HG03521 (cell line): ENCODE data around the gene FAM219A.
A peak's percentile ranks its signal among the peaks of the same experiment; 100 is the strongest.

Experiments
- ATAC-seq: cut with Tn5 transposase; IDR thresholded peaks from one replicate; pipeline ENCODE4 v1.9.1; 2021; ENCODE audit warnings: mild to moderate bottlenecking, moderate library complexity; ENCODE audit not compliant: unreplicated experiment

FAM219A gene, protein sequence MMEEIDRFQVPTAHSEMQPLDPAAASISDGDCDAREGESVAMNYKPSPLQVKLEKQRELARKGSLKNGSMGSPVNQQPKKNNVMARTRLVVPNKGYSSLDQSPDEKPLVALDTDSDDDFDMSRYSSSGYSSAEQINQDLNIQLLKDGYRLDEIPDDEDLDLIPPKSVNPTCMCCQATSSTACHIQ

DNA sequence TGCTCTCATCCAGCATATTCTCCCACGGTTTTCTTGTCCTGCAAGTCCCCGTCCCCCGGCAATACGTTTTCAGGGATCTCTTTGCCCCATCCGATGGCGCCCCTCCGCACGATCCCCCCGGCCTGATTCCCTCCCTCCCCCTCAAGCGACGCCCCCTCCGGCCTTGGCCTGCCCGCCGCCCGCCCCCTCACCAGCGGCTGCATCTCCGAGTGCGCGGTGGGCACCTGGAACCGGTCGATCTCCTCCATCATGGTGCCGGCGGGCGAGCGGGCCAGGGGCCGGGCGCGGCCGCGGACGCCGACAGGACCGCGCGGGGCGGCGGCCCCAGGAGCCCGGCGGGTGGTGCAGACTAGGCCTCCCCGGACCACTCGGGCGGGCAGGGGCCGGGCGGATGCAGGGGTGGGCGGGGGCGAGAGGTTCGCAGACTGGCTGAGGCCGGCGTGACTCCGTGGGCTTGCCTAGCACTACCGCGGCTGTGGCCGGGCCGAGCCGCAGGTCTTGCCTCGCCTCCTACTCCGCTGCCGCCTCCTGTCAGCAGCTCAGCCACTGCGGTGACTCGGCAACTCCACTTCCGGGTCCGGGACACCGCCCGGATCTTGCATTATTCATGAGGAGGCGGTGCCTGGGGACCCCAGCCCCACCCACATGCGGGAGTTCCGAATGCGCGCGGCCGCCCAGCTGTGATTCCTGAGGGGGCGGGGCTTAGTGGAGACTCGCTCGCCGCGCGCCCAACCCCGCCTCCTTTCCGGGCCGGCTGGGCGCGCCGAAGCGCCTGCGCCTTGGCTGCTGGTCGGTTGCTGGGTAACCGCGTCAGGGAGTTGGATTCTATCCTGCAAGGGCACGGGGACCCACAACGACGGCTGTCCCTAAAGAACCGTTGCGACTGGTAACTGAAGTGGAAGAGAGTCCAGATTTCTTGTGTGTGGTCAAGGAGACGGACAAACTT, at the start of gene FAM219A, which contains the start of gene DNAI1:
FAM219A (minus strand) TSS at position 558 of the 946 bp plus-strand sequence; CDS start at position 251, 307 bp downstream.
DNAI1 (plus strand) TSS at position 793 of the 946 bp plus-strand sequence. CDS start 201 bp downstream, outside the sequence.
- ATAC-seq: peak; percentile 97

DNA sequence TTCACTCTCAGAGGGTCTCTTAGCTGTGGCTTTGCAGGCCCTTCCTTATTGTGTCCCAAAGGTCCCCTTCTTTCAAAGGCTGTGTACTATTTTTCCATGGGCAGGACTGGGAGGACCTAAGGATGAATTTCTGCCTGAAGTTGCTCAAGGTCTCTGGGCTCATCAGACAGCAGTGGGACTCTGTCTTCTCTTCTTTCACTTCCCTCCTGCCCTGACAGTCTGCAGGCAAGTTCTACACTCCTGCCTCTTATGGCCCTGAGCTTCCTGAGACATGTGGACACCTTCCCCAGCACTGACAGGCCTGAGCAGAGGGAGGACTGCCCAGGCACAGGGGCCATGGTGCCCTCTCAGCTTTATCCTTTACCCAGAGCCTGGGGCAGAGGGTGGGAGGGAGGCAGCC, 49.6 kb upstream of the FAM219A start:
- no peak for ATAC-seq

DNA sequence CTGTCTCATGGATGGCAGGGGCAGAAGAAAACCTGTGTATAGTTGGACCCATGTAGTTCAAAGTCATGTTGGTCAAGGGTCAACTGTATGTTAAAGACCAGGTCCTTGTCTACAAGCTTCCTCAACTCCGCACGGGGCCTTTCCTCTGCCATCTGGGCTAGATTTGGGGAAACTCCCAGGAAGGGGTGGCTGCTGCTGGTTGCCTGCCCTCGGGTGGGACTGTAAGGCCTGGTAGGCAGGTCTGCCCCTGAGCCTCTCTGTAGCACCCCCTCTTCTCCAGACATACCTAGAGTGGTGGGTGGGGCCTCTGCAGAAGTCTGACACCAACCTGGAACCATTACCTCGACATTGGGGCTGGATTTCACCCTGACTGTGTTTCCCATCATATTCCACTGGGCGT, 49.2 kb upstream of the FAM219A start:
- ATAC-seq: no peak

DNA sequence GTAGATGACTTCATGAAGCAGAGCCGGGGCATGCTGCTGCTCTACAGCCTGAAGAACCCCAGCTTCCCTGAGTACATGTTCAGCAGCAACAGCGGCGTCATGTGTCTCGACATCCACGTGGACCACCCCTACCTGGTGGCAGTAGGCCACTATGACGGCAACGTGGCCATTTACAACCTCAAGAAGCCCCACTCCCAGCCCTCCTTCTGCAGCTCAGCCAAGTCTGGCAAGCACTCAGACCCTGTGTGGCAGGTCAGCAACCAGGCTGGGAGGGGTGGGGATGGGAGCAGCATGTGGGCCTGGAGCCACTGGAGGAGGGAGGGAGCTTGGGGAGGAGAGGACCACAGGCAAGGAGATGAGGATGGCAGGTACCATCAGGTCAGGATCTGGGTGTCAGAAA, 48.3 kb upstream of the FAM219A start:
- no peak for ATAC-seq

DNA sequence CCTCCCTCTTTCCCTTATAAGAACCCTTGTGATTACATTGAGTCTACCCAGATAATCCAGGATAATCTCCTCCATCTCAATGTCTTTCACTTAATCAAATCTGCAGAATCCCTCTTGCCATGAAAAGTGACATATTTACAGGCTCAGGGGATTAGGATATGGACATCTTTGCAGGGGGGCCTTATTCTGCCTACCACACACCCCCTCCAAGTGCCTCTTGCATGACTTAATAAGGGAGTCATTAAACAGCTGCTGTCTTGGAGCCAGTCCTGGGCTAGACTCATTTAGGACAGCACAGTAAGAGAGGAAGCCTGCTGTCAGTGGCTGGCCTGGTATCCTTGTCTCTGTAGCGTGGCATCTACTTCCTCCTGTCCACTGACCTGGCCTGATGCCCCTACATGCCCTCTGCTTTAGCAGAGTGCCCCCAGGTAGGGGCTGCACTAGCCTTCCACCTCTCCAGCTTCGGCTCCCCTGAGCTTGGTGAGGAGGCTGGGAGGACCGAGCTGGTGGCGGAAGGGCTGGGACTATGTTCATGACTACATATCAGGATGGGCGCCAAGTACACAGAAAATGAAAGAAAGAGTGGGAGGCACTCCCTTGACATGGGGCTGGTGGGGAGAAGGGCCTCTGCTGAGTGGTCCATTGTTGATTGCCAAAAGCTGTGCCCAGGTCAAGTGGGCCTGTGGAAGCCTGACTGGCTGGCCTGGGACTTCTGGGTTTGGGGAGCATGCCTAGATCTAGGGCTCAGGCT, 47.2 kb upstream of the FAM219A start:
- ATAC-seq: no peak

DNA sequence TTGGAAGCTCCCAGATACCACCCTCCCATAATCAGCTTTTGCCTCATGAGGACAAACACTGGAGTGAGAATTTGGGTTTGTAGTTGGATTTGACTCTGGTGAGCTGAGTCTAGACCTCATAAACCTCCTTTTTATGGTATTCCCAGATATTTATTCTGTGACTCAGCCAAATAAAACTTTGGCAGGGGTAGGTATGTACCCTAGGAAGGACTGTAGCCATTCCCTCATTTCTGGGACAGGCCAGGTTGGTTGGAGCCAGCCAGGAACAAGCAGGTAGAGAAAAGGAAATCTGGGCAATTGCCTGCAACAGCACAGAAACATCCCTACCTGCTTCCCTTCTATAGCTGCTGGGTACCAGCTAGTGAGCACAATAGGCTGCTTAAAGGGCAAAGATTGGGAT, 45.0 kb upstream of the FAM219A start:
- ATAC-seq: no peak

DNA sequence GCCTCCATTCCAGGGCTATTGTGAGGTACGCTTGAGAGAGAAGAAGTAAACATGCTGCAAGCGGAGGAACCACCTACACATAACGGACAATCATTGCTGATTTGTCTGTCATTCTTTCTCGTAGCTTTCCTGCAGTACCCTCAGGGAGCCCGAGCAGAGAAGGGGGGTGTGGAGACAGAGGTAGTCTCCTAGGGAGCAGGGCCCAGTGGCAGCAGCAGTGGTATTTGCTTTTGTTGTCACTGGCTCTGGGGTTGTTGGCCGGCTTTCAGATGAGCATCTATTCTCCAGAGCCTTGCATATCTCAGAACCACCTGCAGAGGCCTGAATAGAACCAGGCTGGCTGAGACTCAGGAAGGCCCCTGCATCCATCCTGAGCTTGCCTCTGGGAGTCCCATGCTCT, 44.5 kb upstream of the FAM219A start:
- ATAC-seq: no peak

DNA sequence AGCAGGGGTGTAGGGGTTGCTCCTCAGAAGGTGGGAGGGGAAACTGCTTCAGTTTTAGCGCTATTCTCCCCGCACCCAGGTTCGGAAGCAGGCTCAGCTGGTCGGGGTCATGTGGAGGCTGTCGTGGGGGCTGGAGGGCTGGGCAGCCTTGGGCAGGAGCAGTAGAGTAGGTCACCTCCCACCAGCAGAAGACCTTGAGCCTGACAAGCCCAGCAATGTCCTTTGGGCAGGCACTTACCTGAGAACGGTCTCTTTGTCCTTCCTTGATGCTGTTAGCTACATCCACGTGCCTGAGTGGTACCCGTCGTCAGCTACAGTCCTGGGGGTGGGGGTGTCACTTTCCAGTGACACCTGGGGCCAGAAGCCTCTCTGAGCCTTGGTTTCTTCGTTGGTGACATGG, 44.1 kb upstream of the FAM219A start:
- ATAC-seq: no peak

DNA sequence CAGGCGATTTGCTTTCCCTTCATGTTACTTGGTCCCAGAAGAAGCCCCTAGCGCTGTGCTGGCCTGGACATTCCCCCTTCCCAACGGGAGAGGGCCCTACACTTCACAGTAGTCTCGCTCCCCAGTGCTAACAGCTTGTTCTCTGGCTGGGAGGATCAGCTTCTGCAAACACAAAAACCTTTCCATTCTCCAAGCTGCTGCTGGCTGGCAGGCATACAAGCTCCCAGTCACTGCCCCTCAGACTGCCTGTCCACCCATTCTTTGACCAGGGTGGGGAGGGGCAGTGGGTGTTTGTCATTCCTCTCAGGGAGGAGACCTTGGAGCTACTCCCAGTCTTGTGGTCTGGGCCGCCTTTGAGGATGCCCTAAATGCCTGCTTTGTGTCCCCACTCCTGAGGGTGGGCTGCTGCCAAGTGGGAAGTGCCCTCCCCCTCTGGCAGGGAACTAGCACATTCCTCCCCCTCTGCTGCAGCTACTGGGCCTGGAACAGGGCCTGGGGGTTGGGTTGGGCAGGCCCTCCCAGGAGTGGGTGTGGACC, 43.6 kb upstream of the FAM219A start:
- no peak for ATAC-seq

DNA sequence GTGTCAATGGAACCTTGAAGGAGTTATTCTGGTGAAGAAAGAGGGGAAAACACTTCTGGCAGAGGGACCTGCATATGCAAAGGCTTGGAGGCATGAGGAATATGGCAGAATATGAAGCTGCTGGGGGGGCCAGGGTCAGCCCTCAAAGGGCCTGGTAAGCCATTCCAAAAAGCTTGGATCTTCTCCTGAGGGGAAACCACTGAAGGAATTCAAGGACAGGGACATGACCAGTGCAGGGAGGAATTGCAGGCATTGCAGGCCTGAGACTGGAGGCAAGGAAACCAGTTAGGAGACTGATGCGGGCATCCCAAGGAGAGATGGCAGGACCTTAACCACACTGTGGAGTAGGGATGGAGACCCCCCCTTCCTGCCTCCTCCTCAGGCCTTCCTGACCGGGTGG, 43.0 kb upstream of the FAM219A start:
- ATAC-seq: no peak

DNA sequence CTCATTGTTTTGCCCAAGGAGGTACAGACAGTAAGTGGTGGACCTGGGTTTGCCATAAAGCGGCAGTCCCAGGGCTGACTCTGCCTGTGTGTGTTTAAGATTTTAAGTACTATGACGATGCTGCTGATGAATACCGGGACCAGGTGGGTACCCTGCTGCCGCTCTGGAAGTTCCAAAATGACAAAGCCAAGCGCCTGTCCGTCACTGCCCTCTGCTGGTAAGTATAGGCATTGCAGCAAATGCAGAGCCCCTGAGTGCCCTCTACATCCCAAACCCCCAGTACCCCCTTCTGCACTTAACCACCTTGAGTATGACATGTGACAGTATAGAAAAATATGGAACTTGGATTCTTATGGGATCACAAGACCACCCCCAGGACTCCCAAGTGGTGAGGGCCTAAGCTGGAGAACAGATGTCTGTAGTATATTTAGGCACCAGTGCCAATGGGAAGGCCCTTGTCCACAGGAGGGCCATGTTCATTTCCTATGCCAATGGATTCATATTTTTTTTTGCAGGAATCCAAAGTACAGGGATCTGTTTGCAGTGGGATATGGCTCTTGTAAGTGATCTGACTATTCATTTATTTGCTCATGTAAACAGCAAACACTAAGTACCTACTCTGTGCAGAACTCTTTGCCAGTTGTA, 42.4 kb upstream of the FAM219A start:
- ATAC-seq: no peak

DNA sequence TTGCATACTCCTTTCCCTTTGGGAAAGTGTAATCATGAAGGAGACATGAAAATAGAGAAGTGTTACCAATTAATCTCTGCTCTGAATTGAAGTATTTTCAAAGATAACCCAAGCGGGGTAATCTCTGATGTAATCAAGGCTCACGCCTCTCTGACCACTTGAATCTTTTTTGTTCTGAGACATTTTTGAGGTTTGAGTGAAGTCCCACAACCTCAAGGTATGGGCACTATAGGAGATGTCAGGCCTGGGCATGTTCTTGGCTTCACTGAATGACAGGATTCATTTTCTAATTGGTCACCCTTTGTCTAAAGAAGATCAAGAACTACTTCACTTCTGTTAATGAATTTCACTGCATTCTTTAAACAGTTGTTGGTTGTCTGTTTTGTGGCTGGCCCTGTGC, 40.7 kb upstream of the FAM219A start:
- no peak for ATAC-seq

DNA sequence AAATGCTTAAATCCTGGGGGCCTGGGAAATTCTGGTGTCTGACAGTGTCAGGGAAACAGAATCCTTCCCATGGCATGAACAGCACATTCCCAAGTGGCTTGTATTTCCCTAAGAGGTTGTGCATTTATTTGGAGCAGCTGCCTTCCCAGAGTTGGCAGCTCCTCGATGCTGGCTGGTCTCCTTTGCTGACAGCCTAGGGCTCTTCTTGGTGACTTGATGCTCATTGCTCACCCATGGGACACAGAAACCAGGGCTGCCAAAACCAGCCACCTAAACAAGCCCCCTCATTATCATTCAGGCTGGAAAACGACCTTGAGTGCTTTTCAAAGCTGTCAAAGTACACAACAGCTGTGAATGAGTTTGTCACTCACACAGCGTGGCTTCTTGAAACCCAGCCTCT, 40.2 kb upstream of the FAM219A start:
- ATAC-seq: no peak

DNA sequence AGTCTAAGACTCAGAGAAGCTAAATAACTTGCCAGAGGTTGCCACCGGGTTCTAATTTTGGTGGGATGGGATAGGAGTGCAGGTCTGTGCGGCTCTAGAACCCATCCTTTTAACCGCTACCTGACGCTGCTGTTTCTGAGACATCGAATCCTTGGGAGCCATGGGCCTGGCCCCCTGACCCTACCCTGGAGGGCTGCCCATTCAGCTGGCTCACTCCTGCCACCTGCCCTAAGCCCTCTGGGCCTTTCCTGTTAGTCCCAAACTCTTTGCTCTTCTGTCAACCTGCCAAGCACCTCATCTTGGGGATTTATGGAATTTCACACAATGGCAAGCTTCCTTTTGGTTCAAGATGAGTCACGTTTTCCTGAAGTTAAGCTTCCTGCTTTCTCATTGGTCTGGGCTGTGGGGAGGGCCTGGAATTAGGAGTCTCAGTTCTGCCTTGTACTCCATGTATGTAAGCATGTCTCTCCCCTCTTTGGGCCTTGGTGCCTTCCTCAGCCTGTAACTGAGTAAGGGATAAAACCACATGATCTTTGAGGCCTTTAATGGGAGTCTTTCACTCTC, 37.9 kb upstream of the FAM219A start:
- no peak for ATAC-seq

DNA sequence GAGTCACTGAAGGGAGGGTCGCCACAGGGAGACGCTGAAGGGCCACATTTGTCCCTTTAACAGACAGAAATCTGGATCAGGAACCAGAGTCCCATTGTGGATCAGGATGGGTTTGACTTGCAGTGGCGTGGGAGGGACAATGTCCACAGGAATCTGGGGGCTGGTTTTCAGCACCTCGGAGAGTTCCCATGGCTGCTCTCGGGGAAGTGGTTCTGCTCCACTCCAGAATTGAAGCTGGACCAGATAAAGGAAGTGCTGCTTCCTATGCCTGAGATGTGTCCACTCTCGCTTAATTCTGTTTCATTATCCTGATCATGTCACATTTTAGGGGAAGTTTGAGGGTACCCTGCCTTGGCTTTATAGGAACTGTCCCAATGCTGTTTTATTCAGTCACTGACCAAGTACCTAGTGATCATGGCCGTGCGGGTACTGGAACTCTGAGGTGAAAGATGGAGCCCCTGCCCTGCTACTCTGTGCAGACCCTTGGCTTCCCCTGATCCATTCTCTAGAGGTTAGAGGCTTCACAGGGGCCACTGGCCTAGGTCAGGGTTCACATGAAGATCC, 35.7 kb upstream of the FAM219A start:
- no peak for ATAC-seq

DNA sequence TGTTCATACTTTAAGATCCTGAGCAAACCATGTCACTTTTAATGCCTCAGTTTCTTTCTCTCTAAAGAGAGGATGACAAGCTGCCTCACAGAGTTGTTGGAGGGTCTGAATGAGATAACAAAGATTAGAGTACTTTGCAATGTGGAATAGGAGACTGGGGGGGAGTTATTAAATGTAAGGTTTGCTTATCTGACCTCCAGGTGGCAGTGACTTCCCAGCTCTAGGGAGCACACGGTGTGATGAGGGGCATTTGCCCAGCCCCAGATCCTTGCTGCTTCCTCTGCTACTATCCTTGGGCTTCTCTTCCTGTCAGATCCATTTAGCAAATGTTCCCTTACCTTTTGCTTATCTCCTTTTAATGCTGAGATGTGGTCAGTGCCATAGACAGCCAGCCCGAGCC, 33.7 kb upstream of the FAM219A start:
- ATAC-seq: no peak

DNA sequence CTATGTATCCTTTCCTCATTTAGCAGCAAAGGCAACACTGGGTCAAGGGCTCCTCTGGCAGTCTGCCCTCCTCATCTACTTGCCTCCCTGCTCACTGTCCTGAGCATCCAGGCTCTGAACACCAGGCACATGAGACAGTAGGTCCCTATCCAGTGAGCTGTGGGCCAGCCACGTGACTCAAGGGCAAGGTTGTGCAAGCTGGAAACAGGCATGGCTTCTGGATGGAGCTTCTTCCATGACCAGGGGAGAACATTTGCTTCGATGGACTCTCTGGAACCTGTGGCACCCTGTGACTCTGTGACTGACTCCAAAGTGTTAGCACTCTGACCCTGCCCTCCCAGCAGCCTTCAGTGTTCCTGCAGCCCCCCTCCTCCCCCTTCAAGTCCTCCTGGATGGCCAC, 33.2 kb upstream of the FAM219A start:
- no peak for ATAC-seq

DNA sequence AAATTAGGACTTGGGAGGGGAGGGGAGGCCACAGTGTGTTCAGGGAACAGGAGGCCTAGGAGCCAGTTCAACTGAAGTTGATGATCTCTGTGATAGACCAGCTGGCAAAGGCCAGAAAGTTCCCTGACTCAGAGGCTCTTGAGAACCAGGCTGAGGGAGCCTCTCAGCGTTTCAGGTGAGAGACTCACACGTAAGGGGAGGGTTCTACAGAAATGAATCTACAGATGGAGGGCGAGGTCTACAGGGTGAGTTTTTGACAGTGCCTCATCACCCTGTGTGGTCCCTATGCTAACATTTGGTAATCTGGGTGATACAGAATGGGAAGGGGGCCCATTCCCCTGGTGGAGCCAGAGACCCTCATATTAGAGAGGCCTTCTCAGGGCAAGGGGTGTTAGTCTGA, 32.4 kb upstream of the FAM219A start:
- ATAC-seq: no peak

DNA sequence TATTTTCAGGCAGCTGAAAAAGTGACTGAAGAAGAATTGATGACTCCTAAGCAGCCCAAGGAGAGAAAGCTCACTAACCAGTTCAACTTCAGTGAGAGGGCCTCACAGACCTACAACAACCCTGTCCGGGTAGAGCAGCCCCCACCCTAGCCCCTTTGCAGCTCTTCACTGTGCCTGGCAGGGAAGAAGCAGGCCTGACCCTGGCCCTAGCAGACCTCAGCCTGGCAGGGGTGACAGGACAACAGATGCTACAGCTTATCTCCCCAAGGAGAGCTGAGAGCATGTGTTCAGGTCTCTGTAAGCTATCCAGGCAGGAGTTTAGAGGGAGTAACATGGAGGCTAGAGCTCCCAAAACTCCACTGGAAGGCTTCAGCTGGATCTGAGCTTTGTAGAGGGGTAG, 32.0 kb upstream of the FAM219A start:
- ATAC-seq: no peak

DNA sequence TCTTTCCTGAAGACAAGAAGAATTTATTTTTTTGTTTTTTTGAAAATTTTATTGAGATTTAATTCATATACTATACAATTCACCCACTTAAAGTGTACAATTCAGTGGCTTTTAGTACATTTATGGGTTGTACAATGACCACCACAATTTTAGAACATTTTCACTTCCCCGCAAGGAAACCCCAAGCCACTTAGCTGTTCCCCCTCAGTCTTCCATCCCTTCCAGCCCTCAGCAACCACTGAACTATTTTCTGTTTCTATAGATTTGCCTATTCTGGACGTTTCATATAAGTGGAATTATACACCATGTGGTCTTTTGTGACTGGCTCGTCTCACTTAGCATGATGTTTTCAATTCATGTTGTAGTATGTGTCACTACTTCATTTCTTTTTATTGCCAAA, 28.2 kb upstream of the FAM219A start:
- no peak for ATAC-seq
